GM10248 (cell line): ENCODE measurements around the gene PLPPR5.

Experiments used
- CTCF ChIA-PET: fragments of 300-600 bp; sonication (Branson Sonifier 250); formaldehyde crosslinking; extraction: SDS; loops from one replicate; lab custom pipeline; 2021; ENCODE audit warnings: antibody characterized with exemption; lab: Yijun Ruan, JAX
- POLR2A ChIA-PET: fragments of 350-650 bp; sonication (Branson Sonifier 250); formaldehyde crosslinking; extraction: SDS; loops from one replicate; lab custom pipeline; 2020; ENCODE audit warnings: antibody characterized with exemption; lab: Yijun Ruan, JAX
- DNase-seq: peaks from one replicate; pipeline ENCODE4 v3.0.0; 2012; ENCODE audit errors: extremely low spot score
- TF ChIP-seq, protein P1 (sequence below): IDR thresholded peaks from 2 replicates; pipeline ENCODE4 v1.5.1; 2012; ENCODE audit warnings: mild to moderate bottlenecking, low read depth; ENCODE audit errors: extremely low read depth, missing control alignments, control extremely low read depth

PLPPR5 gene

GRCh38 chr1:98975113-98975512, 29.5 kb downstream of the PLPPR5 start:
- ChIA-PET CTCF (no interaction called here), POLR2A (no interaction called here)
- TF ChIP-seq, protein P1, sequence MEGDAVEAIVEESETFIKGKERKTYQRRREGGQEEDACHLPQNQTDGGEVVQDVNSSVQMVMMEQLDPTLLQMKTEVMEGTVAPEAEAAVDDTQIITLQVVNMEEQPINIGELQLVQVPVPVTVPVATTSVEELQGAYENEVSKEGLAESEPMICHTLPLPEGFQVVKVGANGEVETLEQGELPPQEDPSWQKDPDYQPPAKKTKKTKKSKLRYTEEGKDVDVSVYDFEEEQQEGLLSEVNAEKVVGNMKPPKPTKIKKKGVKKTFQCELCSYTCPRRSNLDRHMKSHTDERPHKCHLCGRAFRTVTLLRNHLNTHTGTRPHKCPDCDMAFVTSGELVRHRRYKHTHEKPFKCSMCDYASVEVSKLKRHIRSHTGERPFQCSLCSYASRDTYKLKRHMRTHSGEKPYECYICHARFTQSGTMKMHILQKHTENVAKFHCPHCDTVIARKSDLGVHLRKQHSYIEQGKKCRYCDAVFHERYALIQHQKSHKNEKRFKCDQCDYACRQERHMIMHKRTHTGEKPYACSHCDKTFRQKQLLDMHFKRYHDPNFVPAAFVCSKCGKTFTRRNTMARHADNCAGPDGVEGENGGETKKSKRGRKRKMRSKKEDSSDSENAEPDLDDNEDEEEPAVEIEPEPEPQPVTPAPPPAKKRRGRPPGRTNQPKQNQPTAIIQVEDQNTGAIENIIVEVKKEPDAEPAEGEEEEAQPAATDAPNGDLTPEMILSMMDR, result no peak
- DNase-seq, result no peak

GRCh38 chr1:98969798-98970490, 34.7 kb downstream of the PLPPR5 start:
- POLR2A ChIA-PET, result no interaction called here
- DNase-seq, result no peak
- CTCF ChIA-PET, result interaction anchor here (0.9 to 2.1 kb wide), 2 partner anchors 10 to 15 kb away, joined by 4 to 6 read pairs; no protein-coding TSS in a partner anchor
- TF ChIP-seq, protein P1, result no peak

GRCh38 chr1:98967122-98967521, 37.5 kb downstream of the PLPPR5 start:
- POLR2A ChIA-PET, result no interaction called here
- DNase-seq, result no peak

DNA sequence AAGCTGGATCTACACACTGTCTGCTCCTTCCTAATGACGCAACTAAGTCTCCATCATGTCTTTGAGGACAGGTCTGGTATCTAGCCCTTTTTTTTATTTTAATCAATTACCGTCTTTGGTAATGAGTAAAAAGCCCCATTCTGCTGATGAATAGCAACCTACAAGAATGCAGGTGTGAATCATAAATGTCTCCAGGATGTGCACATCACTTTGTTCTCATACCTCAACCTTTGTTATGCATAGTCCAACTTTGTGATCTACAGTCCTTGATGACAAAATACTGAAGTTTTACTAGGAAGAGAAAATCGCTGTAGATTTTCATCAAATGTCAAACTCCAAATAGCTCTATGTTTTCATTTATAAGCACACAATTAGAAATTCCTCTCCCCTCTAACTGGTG, 39.3 kb downstream of the PLPPR5 start:
- ChIA-PET CTCF (interaction anchor here (1.0 kb wide), 1 partner anchor 20 kb away, joined by 3 read pairs; no protein-coding TSS in a partner anchor), POLR2A (no interaction called here)
- TF ChIP-seq, protein P1, result no peak
- no peak for DNase-seq

More at GRCh38 chr1:98967122-98967521, 37.5 kb downstream of the PLPPR5 start:
- CTCF ChIA-PET, result interaction anchor here (1.1 to 1.9 kb wide), 3 partner anchors 18 to 54 kb away, joined by 4 to 5 read pairs (median 4); no protein-coding TSS in a partner anchor
- TF ChIP-seq, protein P1, result no peak

- ChIA-PET CTCF (interaction anchor here (0.9 kb wide), 1 partner anchor 10 kb away, joined by 3 read pairs; no protein-coding TSS in a partner anchor), POLR2A (no interaction called here)
- TF ChIP-seq, protein P1, result no peak
- DNase-seq, result no peak
Observed at GRCh38 chr1:98964198-98964597, 40.5 kb downstream of the PLPPR5 start.

DNA sequence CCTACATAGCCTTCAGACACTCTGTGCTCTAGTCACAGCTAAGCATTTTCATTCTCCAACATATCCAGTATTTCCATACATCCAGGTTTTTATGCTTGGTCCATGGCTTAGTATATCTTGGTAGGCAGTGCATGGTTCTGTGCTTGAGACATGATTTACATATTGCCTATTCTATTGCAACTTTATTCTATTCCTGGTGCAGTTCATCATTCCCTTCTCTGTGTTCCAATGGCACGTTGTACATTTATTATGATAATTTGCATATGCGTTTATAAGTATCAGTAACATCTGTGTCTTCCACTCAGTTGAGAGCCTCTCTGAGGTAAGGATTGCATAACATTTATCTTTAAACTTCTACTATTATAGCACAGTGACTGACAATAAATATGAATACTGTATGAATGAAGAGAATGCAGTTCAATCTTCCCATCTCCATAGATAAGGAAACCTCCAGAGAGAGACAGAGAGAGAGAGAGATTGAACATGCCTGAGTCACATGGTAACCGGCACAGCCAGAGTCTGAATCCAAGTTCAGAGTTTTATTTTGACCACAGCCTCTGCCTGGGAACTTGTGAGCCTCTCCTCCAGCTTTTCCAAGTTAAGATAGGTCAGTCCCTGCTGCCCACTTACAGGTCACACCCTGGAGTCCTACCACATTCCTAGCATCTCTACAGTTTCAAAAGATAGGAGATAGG, 41.5 kb downstream of the PLPPR5 start:
- ChIA-PET POLR2A (no interaction called here), CTCF (interaction anchor here (0.9 kb wide), 1 partner anchor 11 kb away, joined by 3 read pairs; no protein-coding TSS in a partner anchor)
- TF ChIP-seq, protein P1, result no peak
- no peak for DNase-seq
